Measurements from ENCODE around the gene PPEF2. TPM values are rescaled to one million over a fixed set of nuclear protein-coding genes. Genes with fewer than 3 reads are reported as not detected.

Gene PPEF2
- total RNA-seq, 1 donor: not detected

GRCh38 chr4:75878246-75878756 is 24.0 kb downstream of the PPEF2 start:
- H3K27me3 ChIP-seq (ENCODE audit: insufficient read depth, low read length): peaks cover 4% of the 10 kb centered on the region
- no peaks in the 10 kb centered on the region for H3K9me3 ChIP-seq (ENCODE audit: low read depth, low read length)
- H3K4me2 ChIP-seq (ENCODE audit: insufficient read depth, low read length): no peak overlapping the region
- H3K27ac ChIP-seq (ENCODE audit: low read depth, low read length): no peak overlapping the region
- TF ChIP-seq, protein P1, sequence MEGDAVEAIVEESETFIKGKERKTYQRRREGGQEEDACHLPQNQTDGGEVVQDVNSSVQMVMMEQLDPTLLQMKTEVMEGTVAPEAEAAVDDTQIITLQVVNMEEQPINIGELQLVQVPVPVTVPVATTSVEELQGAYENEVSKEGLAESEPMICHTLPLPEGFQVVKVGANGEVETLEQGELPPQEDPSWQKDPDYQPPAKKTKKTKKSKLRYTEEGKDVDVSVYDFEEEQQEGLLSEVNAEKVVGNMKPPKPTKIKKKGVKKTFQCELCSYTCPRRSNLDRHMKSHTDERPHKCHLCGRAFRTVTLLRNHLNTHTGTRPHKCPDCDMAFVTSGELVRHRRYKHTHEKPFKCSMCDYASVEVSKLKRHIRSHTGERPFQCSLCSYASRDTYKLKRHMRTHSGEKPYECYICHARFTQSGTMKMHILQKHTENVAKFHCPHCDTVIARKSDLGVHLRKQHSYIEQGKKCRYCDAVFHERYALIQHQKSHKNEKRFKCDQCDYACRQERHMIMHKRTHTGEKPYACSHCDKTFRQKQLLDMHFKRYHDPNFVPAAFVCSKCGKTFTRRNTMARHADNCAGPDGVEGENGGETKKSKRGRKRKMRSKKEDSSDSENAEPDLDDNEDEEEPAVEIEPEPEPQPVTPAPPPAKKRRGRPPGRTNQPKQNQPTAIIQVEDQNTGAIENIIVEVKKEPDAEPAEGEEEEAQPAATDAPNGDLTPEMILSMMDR (IDR thresholded peaks at IDR 0.05; ENCODE audit: extremely low read depth, low read depth, low read length): no peak
- H3K4me1 ChIP-seq (ENCODE audit: insufficient read depth, low read length): no peaks in the 10 kb centered on the region
- H4K20me1 ChIP-seq (ENCODE audit: insufficient read depth, low read length): no peaks in the 10 kb centered on the region
- H3K4me3 ChIP-seq (ENCODE audit: insufficient read depth, low read length): no peak overlapping the region
- no peak overlapping the region for H2AFZ ChIP-seq (ENCODE audit: low read length)
- H3K36me3 ChIP-seq (ENCODE audit: insufficient read depth, low read length): no peaks in the 10 kb centered on the region
- H3K79me2 ChIP-seq (ENCODE audit: insufficient read depth, low read length): no peaks in the 10 kb centered on the region
- no peak for DNase-seq (ENCODE audit: insufficient read length, low spot score, missing footprints)

DNA sequence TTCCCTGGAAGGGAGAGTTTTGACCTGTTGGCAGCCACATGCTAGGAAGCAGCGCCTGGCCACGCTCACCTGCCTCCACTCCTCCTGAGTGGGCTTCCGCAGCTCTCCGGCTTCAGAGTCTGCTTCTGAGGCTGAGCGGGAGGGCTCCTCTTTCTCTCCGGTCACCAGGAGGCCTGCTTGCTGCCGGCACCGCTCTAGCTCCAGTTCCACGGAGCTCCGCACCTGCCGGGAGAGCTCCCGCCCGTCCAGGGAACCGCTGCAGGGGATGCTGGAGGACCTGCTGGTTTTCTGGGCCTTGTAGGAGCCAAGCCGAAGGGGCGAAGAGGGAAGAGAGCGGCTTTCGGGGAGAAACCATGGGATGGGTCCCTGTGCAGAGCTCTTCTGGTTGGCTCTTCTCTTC is 26.0 kb downstream of the PPEF2 start:
- no peak for DNase-seq (ENCODE audit: insufficient read length, low spot score, missing footprints)
- H3K4me2 ChIP-seq (ENCODE audit: insufficient read depth, low read length): no peak overlapping the region
- no peak overlapping the region for H3K27ac ChIP-seq (ENCODE audit: low read depth, low read length)
- TF ChIP-seq, protein P1 (IDR thresholded peaks at IDR 0.05; ENCODE audit: extremely low read depth, low read depth, low read length): no peak
- H3K4me1 ChIP-seq (ENCODE audit: insufficient read depth, low read length): no peaks in the 10 kb centered on the region
- no peaks in the 10 kb centered on the region for H3K9me3 ChIP-seq (ENCODE audit: low read depth, low read length)
- H3K27me3 ChIP-seq (ENCODE audit: insufficient read depth, low read length): peaks cover 7% of the 10 kb centered on the region
- H4K20me1 ChIP-seq (ENCODE audit: insufficient read depth, low read length): no peaks in the 10 kb centered on the region
- H3K36me3 ChIP-seq (ENCODE audit: insufficient read depth, low read length): no peaks in the 10 kb centered on the region
- H3K4me3 ChIP-seq (ENCODE audit: insufficient read depth, low read length): no peak overlapping the region
- H3K79me2 ChIP-seq (ENCODE audit: insufficient read depth, low read length): no peaks in the 10 kb centered on the region
- H2AFZ ChIP-seq (ENCODE audit: low read length): no peak overlapping the region

GRCh38 chr4:75869100-75869499 is 33.2 kb downstream of the PPEF2 start:
- no peak overlapping the region for H3K27ac ChIP-seq (ENCODE audit: low read depth, low read length)
- H3K4me3 ChIP-seq (ENCODE audit: insufficient read depth, low read length): no peak overlapping the region
- DNase-seq (ENCODE audit: insufficient read length, low spot score, missing footprints): no peak
- H3K36me3 ChIP-seq (ENCODE audit: insufficient read depth, low read length): no peaks in the 10 kb centered on the region
- TF ChIP-seq, protein P1 (IDR thresholded peaks at IDR 0.05; ENCODE audit: extremely low read depth, low read depth, low read length): no peak
- no peak overlapping the region for H2AFZ ChIP-seq (ENCODE audit: low read length)
- no peaks in the 10 kb centered on the region for H3K9me3 ChIP-seq (ENCODE audit: low read depth, low read length)
- no peak overlapping the region for H3K4me2 ChIP-seq (ENCODE audit: insufficient read depth, low read length)
- H3K27me3 ChIP-seq (ENCODE audit: insufficient read depth, low read length): peaks cover 10% of the 10 kb centered on the region
- H3K4me1 ChIP-seq (ENCODE audit: insufficient read depth, low read length): no peaks in the 10 kb centered on the region
- H4K20me1 ChIP-seq (ENCODE audit: insufficient read depth, low read length): no peaks in the 10 kb centered on the region
- H3K79me2 ChIP-seq (ENCODE audit: insufficient read depth, low read length): no peaks in the 10 kb centered on the region

DNA sequence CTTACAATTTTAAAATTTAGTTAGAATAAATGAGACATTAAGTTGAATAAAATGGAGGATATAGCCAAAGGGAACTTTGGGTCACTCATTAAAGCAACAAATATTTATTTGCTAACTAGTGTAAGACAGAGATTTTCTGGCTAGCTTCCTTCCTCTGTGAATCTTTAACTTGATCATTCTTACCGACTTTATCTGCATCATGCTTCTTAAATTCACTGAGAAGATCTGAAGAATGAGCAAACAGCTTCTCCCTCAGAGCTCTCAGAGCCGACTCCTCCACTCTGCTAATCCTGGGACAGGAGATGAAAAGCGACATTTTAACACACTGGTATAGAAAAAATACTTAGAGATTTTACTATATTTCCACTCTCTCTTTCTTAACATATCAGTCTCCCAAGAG is 35.1 kb downstream of the PPEF2 start:
- H3K27ac ChIP-seq (ENCODE audit: low read depth, low read length): no peak overlapping the region
- no peaks in the 10 kb centered on the region for H3K36me3 ChIP-seq (ENCODE audit: insufficient read depth, low read length)
- no peak overlapping the region for H2AFZ ChIP-seq (ENCODE audit: low read length)
- H3K27me3 ChIP-seq (ENCODE audit: insufficient read depth, low read length): peaks cover 10% of the 10 kb centered on the region
- no peaks in the 10 kb centered on the region for H3K79me2 ChIP-seq (ENCODE audit: insufficient read depth, low read length)
- TF ChIP-seq, protein P1 (IDR thresholded peaks at IDR 0.05; ENCODE audit: extremely low read depth, low read depth, low read length): no peak
- H3K9me3 ChIP-seq (ENCODE audit: low read depth, low read length): no peaks in the 10 kb centered on the region
- H3K4me1 ChIP-seq (ENCODE audit: insufficient read depth, low read length): no peaks in the 10 kb centered on the region
- no peaks in the 10 kb centered on the region for H4K20me1 ChIP-seq (ENCODE audit: insufficient read depth, low read length)
- H3K4me3 ChIP-seq (ENCODE audit: insufficient read depth, low read length): no peak overlapping the region
- no peak for DNase-seq (ENCODE audit: insufficient read length, low spot score, missing footprints)
- H3K4me2 ChIP-seq (ENCODE audit: insufficient read depth, low read length): no peak overlapping the region

Data from osteoblast (primary cell).